AML-193 (cell line): ENCODE results near the gene GINS2.

ENCODE experiments used
- DNase-seq, 2 experiments: peaks; one replicate each; lab custom pipeline; 2025; lab: John Stamatoyannopoulos, UW

The GINS2 gene

DNA sequence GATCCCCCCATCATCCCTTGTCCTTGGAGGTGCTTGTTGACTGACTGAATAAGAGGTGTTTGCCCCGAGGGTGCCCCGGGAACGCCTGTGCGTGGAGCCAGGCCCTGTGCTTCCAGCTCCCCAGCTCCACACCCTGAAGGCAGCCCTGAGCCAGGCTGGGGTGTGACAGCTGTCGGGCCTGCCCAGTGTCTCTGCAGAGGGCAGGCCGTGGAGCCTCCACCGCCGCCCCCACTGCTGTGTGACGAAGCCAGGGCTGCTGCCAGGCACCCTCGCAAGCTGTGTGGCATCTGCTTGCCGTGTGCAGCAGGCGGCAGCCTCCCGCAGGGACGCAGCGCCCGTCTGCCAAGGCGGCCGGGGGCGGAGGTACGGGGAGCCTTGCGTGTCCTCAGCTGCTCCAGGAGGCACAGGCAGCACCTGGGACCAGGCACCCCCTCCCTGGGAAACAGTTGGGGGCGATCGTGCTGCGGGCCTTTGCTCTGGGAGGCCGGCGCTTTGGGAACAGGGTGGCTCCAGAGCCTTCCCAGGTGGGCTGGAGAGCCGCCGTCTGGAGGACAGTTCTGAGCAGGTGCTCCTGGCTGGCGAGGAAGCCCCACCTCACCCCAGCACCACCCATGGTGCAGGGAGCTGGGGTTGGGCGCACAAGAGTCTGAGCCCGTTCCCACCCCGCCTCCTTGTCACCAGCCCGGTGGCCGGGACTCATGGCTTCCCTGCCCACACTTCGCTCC, 49.1 kb downstream of the GINS2 start:
- DNase-seq: no peak

DNA sequence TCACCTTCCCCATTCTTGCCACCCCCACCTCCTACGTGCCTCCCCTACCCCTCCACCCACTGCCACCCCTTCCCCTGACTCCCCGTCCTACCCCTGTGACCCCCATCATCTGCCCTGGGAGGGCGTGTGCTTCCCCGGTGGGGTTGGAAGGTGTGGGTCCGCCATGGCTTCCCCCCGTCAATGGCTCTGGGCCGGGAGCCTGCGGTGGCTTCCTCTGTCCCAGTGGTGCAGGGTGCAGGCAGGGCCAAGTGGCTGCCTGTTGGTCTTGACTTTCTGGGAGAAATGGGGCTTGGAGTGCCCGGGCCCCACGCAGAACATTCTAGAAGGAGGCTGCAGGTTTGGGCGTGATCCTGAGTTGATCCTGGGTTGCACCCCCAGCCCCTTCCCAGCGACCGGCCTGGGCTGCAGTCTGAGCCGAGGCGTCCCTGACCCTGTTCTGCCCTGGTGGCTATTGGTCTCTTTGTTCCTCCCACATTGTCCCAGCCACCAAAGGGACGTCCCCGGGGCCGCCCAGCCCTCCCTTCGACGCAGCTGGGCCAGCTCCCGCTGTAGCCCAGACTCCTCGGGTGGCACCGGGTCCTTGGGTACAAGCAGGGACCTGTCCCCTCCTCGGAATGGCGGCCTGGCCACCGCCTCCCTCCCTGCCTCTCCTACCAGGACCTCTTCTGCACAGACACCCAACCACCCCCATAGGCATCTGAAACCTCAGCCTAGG, 49.9 kb downstream of the GINS2 start:
- DNase-seq: no peak

DNA sequence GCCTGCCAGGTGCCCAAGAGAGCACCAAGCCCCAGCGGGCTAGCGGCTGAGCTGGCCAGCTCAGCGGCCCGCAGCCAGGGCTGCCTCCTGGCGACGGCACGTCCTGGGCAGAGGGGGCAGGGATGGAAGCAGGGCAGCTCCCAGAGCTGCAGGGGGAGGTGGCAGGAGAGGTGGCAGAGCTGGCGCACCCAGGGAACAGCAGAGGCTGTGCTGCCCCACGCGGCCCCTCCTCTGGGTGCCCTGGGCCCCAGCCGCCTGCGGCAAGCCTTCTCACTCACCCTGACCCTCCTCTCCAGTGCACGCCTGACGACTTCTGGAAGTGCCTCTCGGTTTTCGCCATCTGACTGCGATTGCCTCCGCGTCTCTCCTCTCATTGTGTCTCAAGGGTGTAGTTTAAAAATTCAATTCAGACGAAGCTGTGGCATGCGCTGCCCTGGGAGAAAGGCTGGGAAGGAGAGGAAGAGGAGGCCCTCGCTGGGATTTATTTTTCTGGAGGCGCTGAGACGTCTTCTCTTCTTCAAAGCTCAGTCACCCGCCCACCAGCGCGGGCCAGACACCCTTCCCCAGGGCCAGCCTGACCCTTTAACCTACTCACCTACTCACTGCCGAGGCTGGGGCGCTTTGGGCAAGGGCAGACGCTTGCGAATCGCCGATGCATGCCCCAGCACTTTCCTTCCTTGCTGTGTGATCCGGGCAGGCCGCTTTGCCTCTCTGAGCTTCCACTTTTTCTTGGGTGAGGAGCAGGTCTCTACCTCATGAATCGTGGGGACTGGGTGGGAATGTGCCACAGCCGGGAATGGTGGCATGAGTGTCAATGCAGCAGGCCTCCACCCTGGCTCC, 50.7 kb downstream of the GINS2 start:
- DNase-seq: no peak

DNA sequence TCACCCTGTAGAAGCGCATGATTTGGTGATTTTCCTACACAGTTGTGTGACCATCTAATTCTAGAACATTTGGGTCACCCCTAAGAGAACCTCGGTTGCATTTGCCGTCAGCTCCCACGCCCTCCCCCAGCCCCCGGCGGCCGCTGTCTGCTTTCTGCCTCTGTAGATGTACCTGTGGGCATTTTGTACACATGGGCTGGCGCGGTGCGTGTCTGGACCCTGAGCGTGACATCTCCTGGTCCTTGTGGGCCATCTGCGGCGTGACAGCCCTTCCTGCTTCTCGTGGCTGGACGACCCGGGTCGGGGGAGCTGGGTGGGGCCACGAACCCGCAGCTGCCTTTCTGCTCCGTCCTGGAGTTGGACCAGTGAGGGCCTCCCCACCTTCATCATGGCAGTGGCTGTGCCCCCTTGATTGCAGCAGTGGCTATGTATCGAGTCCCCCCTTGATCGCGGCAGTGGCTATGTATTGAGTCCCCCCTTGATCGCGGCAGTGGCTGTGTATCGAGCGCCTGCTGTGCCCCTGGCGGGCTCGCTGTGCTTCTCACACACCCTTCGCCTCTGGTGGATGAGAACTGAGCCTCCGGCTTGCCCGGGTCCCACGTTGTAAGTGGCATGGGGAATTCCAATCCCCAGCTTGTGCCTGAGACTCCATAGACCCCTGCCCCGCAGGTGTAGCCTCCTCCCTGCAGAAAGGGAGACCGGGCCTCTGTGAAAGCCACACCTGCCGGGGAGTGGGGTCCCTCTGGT, 51.5 kb downstream of the GINS2 start:
- DNase-seq: no peak

DNA sequence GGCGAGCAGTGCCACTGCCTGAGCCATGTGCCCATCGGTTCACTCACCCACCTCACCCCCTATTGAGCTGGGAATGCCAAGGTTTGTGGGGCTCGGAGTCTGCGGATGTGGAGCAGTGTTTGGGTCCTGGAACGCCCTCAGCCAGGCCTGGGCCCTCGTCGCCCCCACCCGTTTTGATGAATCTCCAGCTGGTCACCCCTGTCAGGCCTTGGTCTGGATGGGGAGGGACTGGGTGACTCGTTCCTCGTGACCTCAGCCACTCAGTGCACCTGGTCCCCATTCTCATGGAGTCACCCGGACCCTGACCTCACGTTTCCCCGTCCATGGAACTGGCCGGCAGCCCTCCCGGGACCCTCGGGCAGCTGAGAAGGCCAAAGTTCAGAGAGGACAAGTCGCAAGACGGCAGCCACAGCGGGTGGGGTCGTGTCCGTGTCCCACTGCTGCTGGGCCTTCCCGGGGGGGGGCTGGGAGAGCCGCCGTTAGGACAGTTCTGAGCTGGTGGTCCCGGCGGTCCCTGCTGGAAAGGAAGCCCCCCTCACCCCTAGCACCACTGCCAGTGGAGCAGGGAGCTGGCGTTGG, 52.4 kb downstream of the GINS2 start:
- DNase-seq: no peak

DNA sequence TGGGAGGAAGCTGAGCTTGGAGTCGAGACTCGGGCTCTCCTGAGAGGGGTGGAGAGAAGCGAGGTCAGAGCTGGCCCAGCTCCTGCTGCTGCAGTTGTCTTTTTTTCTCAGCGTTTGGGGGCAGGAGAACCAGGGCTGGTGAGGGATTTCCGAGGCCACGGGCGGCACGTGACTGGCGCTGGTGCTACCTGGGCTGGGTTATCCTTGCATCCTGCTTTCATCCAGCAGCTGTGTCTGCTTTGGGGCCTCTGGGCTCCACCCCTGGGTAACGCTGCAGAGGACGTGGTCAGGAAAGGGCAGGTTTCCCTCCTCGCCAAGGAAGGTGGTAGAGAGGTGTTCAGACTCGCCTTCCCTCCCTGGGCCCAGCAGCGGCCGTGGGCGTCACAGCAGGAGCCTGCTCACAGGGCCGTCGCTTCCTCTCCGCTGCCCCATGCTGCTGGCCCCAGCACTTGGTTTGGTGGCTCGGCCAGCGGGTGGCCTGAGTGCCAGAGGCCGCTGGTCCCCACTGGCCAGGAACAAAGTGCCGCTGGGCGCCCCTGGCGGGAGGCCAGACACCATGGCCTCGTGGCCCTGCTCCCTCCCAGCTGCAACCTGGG, 53.1 kb downstream of the GINS2 start:
- DNase-seq: no peak

DNA sequence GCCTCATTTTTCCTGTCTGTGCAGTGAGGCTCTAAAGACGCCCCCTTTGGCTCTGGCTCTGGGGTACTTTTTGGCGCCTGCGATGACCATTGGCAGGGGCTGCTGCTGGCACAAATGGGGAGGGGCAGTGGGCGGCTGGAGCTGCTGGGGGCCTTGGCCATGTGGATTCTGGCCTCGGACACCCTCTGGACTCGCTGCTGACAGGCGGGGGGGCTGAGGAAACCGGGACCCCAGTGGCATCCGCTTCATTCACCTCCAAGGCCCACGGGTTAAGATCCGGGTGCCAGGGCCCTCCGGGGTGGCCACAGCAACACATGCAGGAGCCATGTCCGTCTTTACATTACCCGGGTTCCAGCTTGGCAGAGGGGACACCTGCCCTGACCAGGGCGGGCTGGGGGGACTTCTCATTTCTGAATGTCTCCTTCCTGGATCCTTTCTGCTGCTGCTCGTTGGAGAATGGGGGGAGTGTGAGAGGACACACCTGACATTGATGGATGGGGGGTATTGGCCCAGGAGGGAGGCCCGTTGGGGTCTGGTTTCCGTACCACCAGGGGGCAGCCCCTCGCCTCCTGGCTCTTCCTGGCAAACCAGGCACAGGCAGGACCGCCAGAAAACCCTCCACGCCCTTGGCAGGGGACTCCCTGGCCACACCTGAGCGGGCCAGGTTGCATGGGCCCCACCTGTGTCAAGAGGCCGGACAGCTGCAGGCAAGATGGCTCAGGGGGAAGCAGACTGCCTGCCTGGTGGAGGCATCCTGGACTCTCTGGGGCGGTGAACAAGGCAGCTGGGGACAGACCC, 53.8 kb downstream of the GINS2 start:
- no peak for DNase-seq

DNA sequence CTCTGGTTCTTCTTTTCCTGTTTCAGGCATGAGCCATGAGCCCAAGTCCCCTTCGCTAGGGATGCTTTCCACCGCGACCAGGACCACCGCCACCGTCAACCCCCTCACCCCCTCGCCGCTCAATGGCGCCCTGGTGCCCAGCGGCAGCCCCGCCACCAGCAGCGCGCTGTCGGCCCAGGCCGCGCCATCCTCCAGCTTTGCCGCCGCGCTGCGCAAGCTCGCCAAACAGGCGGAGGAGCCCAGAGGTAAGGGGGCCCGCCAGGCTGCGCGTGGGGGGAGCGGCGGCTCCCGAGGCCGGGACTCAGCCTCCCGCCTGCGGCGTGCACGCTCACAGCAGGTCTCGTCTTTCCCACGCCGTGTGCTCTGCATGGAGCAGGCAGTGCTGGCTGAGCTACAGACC, 54.9 kb downstream of the GINS2 start:
- DNase-seq: no peak

DNA sequence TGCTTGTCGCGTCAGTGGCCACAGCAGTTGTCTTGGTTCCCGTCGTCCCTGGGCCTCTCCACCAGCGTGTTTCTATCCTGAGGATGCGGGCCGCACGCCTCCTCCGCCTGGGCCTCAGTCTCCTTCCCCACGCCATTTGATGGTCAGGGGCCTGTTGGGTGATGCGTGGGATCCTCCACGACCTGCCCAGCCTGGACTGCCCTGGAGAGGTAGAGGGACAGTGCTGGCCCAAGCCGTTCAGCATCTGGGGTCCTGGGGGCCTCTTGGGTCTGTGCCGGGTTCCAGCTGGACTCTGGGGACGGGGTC, 55.4 kb downstream of the GINS2 start:
- no peak for DNase-seq

DNA sequence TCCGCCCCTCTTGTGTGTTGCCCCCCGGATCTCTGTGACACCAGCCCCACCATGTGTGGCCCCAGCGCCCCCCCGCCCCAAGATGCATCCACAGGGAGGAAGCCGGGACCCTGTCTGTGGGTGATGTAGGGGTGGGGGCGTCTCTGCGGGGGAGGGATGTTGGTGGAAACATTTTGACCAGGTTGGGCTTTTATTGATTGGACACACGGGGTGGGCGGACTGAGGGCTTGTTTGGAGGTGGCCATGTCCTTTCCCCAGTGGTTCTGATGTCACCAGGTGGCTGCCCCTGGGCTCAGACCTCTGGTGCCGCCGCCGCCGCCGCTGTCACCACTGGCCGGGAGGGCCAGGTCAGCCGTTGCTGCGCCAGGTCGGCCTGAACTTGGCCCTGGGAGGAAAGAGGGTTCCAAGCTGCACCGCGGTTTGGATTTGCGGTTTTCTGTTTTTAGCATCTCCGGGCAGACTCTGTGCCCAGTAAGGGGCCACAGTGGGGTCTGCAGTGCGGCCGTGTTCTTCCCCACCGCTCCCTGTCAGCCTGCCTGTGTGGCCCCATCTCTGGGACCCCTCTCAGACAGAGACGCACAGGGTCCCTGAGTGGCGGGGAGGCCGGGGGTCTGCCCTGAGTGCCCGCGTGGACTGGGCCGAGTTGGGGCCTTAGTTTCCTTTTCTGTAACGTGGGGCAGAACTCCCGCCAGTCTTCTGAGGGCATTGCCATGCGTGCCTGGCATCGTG, 55.9 kb downstream of the GINS2 start:
- DNase-seq: no peak

DNA sequence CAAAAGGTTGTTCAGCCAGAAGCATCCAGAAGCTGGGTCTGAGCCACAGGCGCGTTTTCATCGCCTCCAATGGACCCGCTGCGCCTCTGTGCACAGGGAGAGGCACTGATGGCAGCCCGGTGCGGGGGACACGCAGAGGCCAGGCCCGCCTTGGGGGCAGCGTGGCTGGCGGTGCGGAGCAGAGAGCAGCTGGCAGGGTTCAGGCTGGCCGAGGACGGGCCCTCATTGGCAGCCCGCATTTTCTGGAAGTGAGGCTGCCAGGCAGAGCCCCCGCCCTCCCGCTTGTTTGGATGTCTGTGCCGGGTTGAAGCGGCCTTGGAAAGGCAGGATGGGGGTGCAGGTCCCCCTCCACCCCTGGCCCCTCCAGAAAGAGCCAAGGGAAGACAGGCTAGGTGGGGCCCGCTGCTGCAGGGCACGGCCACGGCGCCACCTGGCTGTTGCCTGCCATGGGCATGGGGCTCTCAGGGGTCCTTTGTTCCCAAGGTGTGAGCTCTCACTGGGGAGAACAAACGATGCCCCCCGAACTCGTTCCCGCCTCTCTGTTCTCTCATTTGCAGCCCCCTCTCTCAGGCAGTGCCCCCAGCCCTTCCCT, 56.9 kb downstream of the GINS2 start:
- no peak for DNase-seq

DNA sequence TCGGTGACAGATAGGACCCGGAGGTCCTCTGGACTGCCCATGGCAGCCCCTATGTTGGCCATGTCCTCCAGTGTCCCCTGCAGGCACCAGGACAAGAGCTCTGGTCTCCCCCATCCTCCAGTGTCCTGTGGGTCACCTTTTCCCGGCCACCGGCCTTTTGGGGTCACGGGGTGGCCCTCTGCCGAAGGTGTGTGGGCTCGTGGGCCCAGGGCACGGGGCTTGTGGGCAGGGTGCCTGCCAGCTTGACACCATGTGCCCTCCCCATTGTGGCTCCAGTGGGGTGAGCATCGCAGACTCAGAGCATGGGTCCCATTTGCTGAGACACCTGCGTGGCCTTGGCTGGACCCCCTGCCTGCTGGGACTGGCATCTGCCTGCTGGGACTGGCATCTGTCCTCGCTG, 57.5 kb downstream of the GINS2 start:
- no peak for DNase-seq

DNA sequence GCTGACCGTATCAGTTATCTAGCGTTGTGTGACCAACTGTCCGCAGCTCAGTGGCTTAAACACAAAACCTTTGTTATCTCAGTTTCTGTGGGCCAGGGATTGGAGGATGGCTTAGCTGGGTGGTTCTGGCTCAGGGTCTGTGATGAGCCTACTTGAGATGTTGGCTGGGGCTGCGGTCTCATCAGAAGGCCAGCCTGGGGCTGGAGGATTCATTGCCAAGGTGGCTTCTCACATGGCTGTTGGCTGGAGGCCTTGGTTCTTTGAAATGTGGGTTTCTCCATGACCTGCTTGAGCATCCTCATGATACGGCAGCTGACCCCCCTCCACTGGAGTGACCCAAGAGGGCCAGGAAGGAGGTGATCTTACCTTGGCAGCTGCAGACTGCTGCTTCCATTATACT, 58.9 kb downstream of the GINS2 start:
- no peak for DNase-seq

DNA sequence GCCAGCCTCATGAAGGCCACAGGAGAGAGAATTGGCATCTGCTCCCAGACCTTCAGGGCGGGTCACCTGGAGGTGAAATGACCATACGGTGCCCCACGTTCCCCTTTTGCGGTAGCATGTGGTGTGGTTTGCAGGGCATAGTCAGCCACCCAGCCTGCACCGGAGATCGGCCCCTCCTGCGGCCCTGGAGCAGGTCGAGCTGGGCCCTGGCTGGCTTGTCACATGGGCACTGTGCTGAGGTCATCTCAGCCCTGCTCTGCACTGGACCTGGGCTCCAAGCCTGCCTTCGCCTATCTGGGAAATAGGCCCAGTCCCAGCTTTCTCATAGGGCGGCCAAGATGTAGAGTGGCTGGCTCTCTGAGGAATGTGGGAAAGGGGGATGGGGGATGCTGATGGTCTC, 59.4 kb downstream of the GINS2 start:
- no peak for DNase-seq

DNA sequence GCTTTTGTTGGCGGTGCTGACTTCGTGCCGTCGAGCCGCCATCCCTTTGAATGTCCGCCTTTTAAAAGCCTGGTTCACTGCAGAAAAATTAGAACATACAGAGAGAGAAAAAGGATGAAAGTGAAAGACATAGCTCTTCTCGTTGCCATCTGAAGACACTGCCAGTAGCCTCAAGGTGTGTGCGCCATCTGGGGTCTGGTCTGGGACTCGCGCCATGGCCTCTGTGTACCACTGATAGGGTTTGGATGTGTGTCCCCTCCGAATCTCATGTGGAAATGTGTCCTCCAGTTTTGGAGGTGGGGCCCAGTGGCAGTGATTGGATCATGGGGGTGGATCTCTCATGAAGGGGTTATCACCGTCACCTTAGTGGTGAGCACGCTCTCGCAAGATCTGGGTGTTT, 60.1 kb downstream of the GINS2 start:
- DNase-seq: no peak

DNA sequence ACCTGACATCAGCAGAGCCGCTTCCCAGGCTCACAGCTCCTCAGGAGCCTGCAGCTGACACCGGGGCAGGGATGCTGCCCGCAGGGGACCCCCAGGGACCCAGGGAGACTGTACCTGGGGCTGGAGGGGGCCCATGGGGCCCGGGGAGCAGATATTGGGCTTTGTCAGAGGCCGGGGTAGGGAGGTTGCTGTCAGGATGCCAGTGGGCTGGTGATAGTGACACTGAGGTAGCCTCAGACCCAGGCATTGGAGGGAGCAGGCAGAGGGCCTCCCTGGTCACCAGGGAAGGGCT, 60.5 kb downstream of the GINS2 start:
- DNase-seq: no peak

DNA sequence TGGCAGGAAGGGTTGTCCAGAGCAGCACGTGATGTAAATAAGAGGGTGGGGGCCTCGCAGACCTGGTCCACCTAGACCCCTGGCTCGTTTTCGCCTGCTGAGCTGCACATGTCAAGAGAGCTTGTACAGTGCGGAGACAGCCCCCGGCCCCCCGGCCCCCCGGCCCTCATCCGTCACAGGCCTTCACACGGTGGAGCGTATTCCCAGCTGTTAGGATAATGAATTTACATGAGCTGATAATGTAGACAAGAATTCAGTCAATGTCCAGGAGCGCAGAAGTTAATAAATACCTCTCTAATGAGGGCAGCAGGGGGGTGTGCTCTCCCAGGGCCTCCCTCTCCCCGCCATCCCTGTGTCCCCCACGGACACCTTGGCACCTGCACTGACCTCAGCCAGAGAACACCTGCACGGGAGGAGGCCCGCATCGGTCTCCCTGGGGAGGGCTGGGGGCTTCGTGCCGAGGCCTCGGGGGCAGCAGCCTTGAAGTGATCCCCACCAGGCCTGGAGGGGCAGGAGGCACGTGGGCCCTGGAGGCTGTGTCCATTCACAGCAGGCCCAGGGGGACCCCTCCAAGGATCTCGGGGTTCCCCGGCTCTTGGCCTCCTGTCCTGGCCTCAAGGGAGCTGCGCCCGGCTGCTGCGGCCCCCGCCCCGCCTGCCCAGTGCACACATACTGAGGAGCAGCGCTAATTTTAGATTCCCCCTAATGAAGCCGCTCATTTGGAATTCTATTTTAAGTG, 61.1 kb downstream of the GINS2 start:
- DNase-seq: no peak

DNA sequence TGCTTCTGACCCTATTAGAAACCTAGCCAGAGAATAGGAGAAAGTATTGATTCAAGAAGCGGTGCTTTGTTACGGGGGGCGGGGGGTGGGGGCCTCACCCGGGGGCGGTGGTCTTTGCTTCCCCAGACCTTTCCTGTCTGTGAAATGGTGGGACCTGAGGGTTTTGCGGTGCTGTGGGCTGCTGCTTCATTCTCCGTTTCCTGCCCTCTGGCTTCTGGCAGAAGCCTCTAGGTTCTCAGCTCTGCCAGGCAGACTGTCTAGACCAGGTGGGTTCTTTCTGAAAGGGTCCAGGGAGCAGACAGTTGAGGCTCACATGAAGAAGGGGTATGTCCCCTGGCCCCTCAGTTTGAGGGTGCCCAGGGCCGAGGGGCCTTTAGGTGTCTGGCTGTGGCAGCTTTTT, 61.7 kb downstream of the GINS2 start:
- DNase-seq: no peak
